Astrocyte of the hippocampus (primary cell): ENCODE results near the gene SUGCT.
"Not testable (repeated sequence)": the region's sequence is repeated elsewhere in the genome, so short reads cannot be mapped to it uniquely, and the experiment has no call there.

Experiments
- DNase-seq: peaks from one replicate; pipeline ENCODE4 v3.0.0; 2011; ENCODE audit warnings: low read depth, low spot score

SUGCT gene

DNA sequence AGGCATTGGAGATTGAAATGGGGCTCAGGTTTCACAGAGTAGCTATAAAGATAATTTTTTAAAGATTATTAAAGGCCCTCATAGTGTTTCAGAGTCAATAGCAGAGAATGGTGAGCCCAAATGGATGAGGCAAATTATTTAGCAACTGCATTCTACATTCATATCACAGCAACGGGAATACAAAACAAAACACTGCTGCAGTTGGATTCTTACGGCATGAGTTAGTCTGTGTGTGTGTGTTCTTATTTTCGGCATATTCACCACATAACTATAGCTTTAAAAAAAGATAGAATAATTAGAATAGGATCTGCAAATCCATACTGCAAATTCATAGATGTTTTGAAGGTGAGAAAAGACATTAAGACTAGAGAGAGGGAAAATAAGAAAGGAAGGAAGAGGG, 66.0 kb downstream of the SUGCT start:
- peak; percentile 76 for DNase-seq

GRCh38 chr7:40202851-40203250, 68.0 kb downstream of the SUGCT start:
- DNase-seq, result no peak

GRCh38 chr7:40204581-40204980, 69.8 kb downstream of the SUGCT start:
- no peak for DNase-seq

DNA sequence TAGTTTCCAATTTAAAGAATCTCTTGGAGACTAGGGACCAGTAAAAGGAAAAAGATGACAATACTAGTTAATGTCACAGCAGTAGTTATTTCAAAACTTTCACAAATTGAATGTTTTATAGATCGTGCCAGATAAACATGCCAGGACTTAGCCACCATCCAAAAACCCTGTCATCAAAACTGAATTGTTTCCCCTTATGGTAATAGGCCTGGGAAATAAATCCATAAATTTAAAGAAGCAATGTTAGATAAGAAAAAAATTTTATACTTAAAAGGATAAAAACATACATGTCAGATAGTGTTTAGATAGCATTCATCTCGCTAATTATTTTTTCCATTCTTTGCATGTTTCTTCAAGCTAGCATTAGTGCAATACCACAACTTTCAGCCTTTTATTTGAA, 71.2 kb downstream of the SUGCT start:
- DNase-seq, result no peak

DNA sequence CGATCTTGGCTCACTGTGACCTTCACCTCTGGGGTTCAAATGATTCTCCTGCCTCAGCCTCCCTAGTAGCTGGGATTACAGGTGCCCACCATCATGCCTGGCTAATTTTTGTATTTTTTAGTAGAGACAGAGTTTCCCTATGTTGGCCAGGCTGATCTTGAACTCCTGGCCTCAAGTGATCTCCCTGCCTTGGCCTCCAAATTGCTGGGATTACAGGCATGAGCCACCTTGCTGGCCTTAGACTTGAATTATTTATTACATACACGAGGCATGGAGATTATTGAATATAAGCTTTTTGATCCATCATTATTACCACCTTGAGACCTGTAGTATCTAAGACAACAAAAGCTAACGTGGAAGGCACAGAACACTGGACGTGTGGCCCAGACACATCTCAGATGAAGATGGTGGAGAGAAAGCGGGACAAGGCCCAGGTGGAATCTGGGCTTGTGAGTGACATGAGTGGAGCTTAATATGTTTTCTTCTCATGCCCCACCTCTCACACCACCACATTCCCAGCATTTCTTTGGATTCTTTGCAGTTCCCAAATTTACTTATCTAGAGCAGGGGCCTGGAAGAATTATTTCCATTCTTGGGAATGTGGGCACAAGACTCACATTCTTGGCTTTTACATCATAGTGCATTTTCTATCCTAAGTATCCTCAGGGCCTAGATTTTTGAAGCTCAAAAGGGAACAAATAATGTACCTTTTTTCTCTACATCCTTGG, 76.6 kb downstream of the SUGCT start:
- peak; percentile 88 for DNase-seq

DNA sequence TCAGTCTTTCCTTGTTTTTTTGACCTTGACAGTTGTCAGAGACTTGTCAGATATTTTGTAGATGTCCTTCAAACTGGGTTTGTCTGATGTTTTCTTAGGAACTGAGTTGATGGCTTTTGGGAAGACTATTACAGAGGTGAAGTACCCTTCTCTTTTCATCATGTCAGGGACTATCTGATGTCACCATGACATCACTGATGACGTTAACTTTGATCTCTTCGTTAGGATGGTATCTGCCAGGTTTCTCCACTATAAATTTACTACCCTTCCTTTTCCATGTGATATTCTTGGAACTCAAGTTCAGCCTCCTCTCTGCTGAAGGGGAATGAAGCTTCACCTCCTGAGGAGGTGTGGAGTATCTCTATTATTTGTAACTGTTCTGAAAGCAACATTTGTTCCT, 78.5 kb downstream of the SUGCT start:
- DNase-seq, result no peak

DNA sequence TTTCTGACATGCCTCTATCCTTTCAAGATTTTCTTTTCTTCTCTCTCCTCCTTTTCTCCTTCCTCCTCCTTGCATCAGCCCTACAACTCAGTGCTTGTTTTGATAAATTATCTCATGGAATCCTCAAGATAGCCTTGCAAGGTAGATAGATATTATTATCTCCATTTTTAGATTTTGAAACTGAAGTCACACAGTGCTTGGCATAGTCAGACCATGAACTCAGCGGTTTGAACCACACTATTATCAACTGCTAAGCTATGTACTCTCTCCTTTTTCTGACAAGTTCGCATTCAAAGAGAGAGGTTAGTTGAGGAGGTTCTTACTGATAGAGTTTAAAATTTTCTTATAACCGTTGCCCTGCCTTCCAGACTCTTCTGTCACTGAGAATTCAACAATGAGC, 79.1 kb downstream of the SUGCT start:
- DNase-seq, result peak; percentile 47

DNA sequence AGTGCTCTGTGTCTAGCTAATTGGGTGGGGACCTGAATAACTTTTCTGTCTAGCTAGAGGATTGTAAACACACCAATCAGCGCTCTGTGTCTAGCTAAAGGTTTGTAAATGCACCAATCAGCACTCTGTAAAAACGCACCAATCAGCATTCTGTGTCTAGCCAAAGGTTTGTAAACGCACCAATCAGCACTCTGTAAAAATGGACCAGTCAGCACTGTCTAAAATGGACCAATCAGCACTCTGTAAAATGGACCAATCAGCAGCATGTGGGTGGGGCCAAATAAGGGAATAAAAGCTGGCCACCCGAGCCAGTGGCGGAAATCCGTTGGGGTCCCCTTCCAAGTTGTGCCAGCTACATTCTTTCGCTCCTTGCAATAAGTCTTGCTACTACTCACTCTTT, 83.8 kb downstream of the SUGCT start:
- DNase-seq, result not testable (repeated sequence)

- DNase-seq, result peak; percentile 69
Measured at GRCh38 chr7:40219917-40220316, 85.1 kb downstream of the SUGCT start.

DNA sequence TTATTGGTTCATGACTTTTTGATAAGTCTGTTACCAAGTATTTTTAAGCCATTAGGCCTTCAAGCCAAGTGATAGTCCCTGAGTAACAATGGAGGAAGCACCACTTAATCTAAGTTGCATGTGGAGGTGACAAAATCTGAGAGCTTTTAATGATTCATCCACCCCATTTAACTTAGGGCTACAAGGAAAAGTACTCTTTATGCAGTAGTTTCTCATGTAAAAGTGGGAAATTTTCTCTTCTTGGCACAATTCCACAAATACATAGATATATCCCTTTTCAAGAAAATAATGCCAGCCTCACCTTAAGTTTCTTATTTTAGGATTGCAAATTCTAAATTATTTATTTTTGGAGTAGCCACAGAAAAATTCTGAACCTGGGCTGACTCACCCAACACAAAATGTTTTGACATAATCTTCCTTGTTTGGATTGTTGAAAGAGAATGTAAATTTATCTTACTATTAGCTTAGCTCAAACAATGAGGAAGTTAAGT, 85.7 kb downstream of the SUGCT start:
- peak; percentile 53 for DNase-seq

- peak; percentile 94 for DNase-seq
Measured at GRCh38 chr7:40221836-40222235, 87.0 kb downstream of the SUGCT start.

DNA sequence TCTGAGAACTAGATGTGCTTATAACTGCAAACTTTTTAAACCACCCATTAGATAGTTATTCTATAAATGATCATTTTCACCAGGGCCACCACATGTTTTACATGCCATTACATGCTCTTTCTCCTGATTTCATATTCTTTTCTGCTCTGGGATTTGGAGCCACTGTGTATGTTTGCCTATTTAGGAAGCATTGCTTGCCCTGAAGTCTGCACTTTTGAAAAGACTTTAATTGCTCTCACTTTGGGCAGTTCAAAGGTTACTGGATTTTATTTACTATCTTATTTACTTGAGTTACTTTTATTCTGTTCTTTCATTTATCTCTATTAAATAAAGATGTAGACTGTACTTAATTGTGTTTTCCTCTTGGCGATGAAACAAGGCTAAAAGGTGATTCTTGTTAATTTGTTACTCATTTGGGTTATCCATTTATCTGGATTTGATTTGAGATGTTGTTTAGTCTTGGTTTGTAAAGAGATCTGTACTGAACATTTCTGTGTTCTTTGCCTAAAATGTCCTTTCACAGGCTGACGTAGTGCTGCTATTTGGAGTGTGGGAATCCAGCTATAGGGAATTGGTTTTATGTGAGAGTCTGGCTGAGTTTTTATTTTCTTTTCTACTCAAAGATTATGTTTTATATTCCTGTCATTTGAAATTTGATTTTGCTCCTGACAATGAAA, 88.8 kb downstream of the SUGCT start:
- no peak for DNase-seq

- DNase-seq, result no peak
Measured at GRCh38 chr7:40230101-40230500, 95.3 kb downstream of the SUGCT start.

GRCh38 chr7:40231796-40232195, 97.0 kb downstream of the SUGCT start:
- peak; percentile 17 for DNase-seq

DNA sequence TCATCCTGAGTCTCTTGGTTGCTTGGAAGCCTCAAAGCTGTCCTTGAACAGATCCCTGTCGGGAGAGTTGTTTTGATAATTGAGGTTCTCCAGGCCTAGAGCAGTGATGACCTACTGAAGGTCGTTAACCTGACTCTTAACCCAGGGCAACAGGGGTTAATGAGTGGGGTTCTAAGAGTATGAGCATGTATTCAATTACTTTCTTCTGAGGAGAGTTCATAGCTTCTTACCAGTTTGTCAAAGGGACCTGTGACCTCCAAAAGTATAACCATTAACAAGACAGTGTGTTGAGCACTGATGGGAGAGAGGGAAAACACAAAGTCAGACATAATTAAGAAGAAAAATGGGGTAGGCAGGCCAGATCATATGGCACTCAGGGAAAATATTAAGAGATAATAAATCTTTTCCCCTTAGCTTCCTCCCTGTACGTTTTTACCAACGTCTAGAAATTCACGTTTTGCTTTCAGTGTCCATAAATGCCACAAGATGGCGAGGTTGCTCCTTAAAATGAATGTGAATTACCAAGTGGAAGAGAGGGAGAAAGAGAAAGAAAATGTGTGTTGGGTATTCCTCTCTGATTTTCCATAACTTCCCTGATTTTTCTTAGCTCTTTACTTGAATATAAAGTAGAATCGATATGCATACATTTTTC, 97.6 kb downstream of the SUGCT start:
- DNase-seq, result peak; percentile 81

DNA sequence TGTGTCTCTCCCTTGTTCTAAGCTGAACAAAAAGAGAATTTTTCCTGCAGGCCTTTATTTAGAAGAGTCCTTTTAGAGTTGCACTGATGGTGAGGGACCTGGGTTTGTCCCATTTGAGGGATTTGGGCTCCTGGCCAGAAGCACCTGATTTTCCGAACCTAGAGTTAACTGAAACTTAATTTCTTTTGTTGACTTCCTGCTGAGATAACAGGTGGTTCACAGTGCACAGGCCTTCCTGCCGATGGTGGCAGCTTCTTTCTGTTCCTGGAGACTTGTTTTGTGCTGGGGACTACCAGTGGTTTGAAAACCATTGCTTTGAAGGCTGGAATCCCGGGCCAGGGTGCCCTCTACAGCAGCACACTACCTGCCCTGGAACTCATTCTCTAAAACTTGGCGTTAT, 99.2 kb downstream of the SUGCT start:
- no peak for DNase-seq

DNA sequence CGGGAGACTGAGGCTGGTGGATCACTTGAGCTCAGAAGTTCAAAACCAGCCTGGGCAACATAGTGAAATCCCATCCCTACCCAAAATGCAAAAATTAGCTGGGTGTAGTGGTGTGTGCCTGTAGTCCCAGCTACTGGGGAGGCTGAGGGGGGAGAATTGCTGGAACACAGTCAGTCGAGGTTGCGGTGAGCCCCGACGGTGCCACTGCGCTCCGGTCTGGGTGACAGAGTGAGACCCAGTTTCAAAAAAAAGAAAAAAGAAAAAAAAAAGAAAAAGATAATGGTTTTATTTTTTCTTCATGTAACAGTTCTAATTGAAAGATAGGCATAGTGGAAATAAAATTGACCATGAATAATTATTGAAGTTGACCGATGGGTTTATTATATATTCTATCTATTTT, 99.9 kb downstream of the SUGCT start:
- no peak for DNase-seq

GRCh38 chr7:40237731-40238130, 102.9 kb downstream of the SUGCT start:
- no peak for DNase-seq

- DNase-seq, result no peak
Measured at GRCh38 chr7:40239755-40240303, 105.0 kb downstream of the SUGCT start.

DNA sequence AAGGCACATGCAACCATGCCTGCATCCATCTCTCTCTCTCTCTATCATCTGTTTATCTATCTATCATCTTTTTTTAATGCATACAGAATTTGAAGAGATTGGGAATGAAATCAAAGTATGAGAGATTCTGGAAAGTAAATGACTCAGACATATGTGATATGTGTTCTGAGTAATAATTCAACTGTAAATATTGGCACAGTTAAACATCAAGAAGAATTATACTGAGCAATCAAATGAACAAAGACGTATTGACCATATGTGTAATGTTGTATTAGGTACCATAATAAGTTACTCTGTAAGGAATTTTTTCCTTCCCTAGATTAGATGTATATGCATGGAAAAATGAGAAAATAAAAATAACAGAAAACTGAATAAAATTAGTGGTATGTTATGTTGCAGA, 108.3 kb downstream of the SUGCT start:
- DNase-seq, result no peak

GRCh38 chr7:40244226-40244625, 109.4 kb downstream of the SUGCT start:
- no peak for DNase-seq

DNA sequence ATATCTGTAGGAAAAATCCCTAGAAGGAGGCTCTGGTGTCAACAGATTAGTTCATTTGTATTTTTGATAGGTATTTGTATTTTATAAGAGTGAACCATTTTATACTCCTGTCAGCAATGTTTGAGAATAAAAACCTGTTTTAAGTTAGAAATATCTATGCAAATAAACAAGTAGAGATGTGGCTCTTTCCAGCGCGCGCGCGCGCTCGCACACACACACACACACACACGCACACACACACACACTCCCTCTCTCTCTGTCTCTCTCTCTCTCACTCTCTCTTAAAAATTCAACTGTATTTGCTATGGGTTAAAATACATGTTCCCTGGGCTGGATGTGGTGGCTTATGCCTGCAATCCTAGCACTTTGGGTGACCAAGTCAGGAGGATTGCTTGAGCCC, 113.9 kb downstream of the SUGCT start:
- no peak for DNase-seq
